Nephron (organoid): ENCODE results near the gene SH3BP1.

ENCODE experiments used
- H3K27ac Mint-ChIP-seq, 3 experiments: 2 replicates each; pipeline ENCODE4 v1.8.0; 2020; ENCODE audit warnings: mixed read lengths in 3 of 3, mild to moderate bottlenecking in 2 of 3, moderate library complexity in 1 of 3
- H3K27me3 Mint-ChIP-seq: 2 replicates; pipeline ENCODE4 v1.8.0; 2021; ENCODE audit warnings: low read depth, mild to moderate bottlenecking, moderate library complexity, mixed read lengths
- H3K36me3 Mint-ChIP-seq: 2 replicates; pipeline ENCODE4 v1.8.0; 2020; ENCODE audit warnings: low read depth, mixed read lengths
- H3K4me1 Mint-ChIP-seq: 2 replicates; pipeline ENCODE4 v1.8.0; 2020; ENCODE audit warnings: mixed read lengths
- H3K4me3 Mint-ChIP-seq, 3 experiments: 2 replicates each; pipeline ENCODE4 v1.8.0; 2020; ENCODE audit warnings: mild to moderate bottlenecking in 3 of 3, mixed read lengths in 3 of 3, moderate library complexity in 2 of 3
- H3K9me3 Mint-ChIP-seq: 2 replicates; pipeline ENCODE4 v1.8.0; 2020; ENCODE audit warnings: mixed read lengths
- CTCF ChIP-seq, 3 experiments: fragments of 200-600 bp; sonication (generic); IDR thresholded peaks; one replicate each; pipeline ENCODE4 v1.5.0; 2021; ENCODE audit warnings: antibody characterized with exemption in 3 of 3; ENCODE audit not compliant: unreplicated experiment in 3 of 3

SH3BP1 gene

DNA sequence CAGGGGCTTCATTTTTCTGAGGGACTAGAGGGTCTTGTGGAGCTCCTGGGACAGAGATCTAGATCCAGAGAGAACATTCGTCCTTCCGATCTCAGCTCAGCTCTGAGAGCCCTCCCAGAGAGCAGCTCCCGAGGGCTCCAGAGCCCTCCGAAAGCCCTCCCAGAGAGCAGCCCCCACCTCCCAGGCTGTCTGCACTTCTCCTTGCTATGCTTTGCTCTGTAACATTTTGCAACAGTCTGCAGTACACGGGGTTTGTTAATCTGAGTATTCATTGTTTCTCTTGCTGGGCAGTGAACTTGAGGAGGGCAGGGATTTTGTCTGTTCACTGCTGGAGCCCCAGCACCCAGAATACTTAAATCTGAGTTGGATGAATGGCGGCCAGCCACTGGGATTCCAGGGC, 28.3 kb upstream of the SH3BP1 start:
- H3K4me3 Mint-ChIP-seq = peak overlapping the region; percentile 93 to 96 (median 96)
- no peaks in the 10 kb centered on the region for H3K9me3 Mint-ChIP-seq
- peaks cover 30% of the 10 kb centered on the region for H3K4me1 Mint-ChIP-seq
- peak overlapping the region; percentile 87 to 98 (median 96) for H3K27ac Mint-ChIP-seq
- no peak for TF ChIP-seq CTCF (IDR thresholded peaks at IDR 0.05; ENCODE audit: unreplicated experiment in 3 of 3)
- peaks cover 10% of the 10 kb centered on the region for H3K36me3 Mint-ChIP-seq
- H3K27me3 Mint-ChIP-seq = no peaks in the 10 kb centered on the region

DNA sequence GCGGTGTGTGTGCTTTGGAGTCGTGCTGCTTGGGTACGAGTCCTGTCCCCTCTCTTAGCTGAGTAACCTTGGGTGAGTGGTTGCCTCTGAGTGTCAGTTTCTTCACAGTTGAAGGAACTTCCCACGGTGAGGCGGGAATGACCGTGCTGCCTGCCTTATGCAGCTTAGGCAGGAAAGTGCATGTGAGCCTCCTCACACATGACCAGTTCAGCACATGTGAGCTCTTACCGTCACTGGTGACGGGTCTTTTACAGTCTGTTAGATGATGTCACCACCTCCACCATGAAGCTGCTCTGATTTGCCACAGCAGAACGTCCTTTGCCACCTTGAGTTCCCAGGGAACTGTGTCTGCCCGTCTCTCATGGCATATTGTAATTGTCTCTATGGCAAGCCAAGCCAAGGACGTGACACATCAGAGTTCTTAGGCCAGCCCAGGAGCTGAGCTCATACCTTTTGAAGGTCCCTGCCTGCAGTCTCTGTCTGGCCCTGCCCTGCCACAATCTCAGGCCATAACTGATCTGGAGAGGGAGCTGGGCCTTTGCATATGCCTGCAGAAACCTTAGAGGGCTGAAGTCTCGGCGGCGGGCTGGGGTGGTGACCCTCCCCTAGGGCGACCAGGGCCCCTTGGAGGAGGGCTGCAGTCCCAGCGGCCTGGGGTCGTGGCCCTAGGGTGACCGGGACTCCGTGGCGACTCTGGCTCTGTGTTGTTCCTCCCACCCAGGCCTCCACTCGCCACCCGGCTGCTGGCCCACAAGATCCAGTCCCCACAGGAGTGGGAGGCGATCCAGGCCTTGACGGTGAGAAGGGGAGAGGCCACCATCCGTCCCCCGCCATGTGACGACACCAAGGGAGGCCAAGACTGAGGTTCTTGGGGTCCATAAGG, 23.0 kb upstream of the SH3BP1 start:
- Mint-ChIP-seq H3K27me3 (no peaks in the 10 kb centered on the region), H3K27ac (peak overlapping the region in 2 of 3 experiments; percentile 31 to 37), H3K36me3 (peaks cover 33% of the 10 kb centered on the region), H3K9me3 (no peaks in the 10 kb centered on the region), H3K4me1 (peaks cover 8% of the 10 kb centered on the region), H3K4me3 (no peak overlapping the region)
- TF ChIP-seq CTCF (IDR thresholded peaks at IDR 0.05; ENCODE audit: unreplicated experiment in 3 of 3) = no peak

DNA sequence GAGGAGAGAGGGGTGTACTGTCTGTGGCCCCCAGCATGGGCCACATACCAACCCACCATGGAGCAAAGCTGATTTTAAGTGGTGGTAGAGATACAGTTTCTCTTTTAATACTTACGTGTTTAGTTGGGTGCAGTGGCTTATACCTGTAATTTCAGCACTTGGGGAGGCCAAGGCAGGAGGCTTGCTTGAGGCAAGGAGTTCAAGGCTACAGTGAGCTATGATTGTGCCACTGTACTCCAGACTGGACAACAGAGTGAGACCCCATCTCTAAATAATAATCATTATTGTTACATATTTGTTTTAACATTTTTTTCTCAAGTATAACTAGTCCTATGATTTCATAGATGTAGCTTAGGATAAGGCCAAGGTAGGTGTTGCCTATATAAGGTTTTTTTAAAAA, 22.0 kb upstream of the SH3BP1 start:
- TF ChIP-seq CTCF (IDR thresholded peaks at IDR 0.05; ENCODE audit: unreplicated experiment in 3 of 3) = no peak

GRCh38 chr22:37618072-37618656, 21.3 kb upstream of the SH3BP1 start:
- H3K9me3 Mint-ChIP-seq = no peaks in the 10 kb centered on the region
- peaks cover 7% of the 10 kb centered on the region for H3K4me1 Mint-ChIP-seq
- H3K4me3 Mint-ChIP-seq = no peak overlapping the region
- H3K27me3 Mint-ChIP-seq = no peaks in the 10 kb centered on the region
- no peak for TF ChIP-seq CTCF (IDR thresholded peaks at IDR 0.05; ENCODE audit: unreplicated experiment in 3 of 3)
- H3K27ac Mint-ChIP-seq = no peak overlapping the region
- peaks cover 33% of the 10 kb centered on the region for H3K36me3 Mint-ChIP-seq

More for the DNA sequence above, 22.0 kb upstream of the SH3BP1 start:
- H3K27me3 Mint-ChIP-seq = no peaks in the 10 kb centered on the region
- peak overlapping the region in 1 of 3 experiments; percentile 81 for H3K27ac Mint-ChIP-seq
- H3K4me1 Mint-ChIP-seq = peaks cover 7% of the 10 kb centered on the region
- H3K36me3 Mint-ChIP-seq = peaks cover 33% of the 10 kb centered on the region
- no peaks in the 10 kb centered on the region for H3K9me3 Mint-ChIP-seq
- H3K4me3 Mint-ChIP-seq = no peak overlapping the region

- Mint-ChIP-seq H3K4me3 (no peak overlapping the region), H3K36me3 (peaks cover 33% of the 10 kb centered on the region), H3K9me3 (no peaks in the 10 kb centered on the region), H3K27me3 (no peaks in the 10 kb centered on the region), H3K4me1 (peaks cover 5% of the 10 kb centered on the region), H3K27ac (no peak overlapping the region)
- TF ChIP-seq CTCF (IDR thresholded peaks at IDR 0.05; ENCODE audit: unreplicated experiment in 3 of 3) = no peak
Measured at GRCh38 chr22:37618674-37619073, 20.8 kb upstream of the SH3BP1 start.
